Chondrocyte (in vitro differentiated cells): ENCODE results near the gene TTC3. TPM values are rescaled to one million over a fixed set of nuclear protein-coding genes. Genes with fewer than 3 reads are reported as not detected.

Source experiments
- DNase-seq: peaks from one replicate; pipeline ENCODE4 v3.0.0; 2021; ENCODE audit warnings: mixed read lengths, low spot score
- H3K27ac Mint-ChIP-seq: one replicate; pipeline ENCODE4 v1.8.0; 2021; ENCODE audit warnings: mild to moderate bottlenecking, moderate library complexity, mixed read lengths; ENCODE audit not compliant: unreplicated experiment
- H3K27me3 Mint-ChIP-seq: 2 replicates; pipeline ENCODE4 v1.8.0; 2021; ENCODE audit warnings: low read depth, mixed read lengths
- H3K36me3 Mint-ChIP-seq: 2 replicates; pipeline ENCODE4 v1.8.0; 2021; ENCODE audit warnings: low read depth, mixed read lengths
- H3K4me1 Mint-ChIP-seq: 2 replicates; pipeline ENCODE4 v1.8.0; 2021; ENCODE audit warnings: low read depth, mild to moderate bottlenecking, mixed read lengths
- H3K4me3 Mint-ChIP-seq: one replicate; pipeline ENCODE4 v1.8.0; 2021; ENCODE audit warnings: mild to moderate bottlenecking, moderate library complexity, mixed read lengths; ENCODE audit not compliant: unreplicated experiment
- H3K9me3 Mint-ChIP-seq: 2 replicates; pipeline ENCODE4 v1.8.0; 2021; ENCODE audit warnings: low read depth, mixed read lengths
- total RNA-seq: library from RNA; stranded (reverse); gene quantifications from 3 replicates; pipeline ENCODE4 v1.2.1, GENCODE V29; 2021
- TF ChIP-seq, protein P1 (sequence below): fragments of 200-600 bp; sonication (generic); IDR thresholded peaks from 2 replicates; pipeline ENCODE4 v1.5.0; 2021; ENCODE audit warnings: antibody characterized with exemption, mild to moderate bottlenecking, moderate library complexity

The TTC3 gene
- total RNA-seq, 1 donor from 2014 or later = 258 TPM

GRCh38 chr21:37210130-37210529 lies 137.1 kb downstream of the TTC3 start:
- Mint-ChIP-seq H3K27me3 (no peaks in the 10 kb centered on the region), H3K27ac (no peak overlapping the region), H3K36me3 (peaks cover 3% of the 10 kb centered on the region), H3K9me3 (peaks cover 5% of the 10 kb centered on the region), H3K4me1 (peaks cover 26% of the 10 kb centered on the region), H3K4me3 (no peak overlapping the region)
- no peak for DNase-seq
- TF ChIP-seq, protein P1, sequence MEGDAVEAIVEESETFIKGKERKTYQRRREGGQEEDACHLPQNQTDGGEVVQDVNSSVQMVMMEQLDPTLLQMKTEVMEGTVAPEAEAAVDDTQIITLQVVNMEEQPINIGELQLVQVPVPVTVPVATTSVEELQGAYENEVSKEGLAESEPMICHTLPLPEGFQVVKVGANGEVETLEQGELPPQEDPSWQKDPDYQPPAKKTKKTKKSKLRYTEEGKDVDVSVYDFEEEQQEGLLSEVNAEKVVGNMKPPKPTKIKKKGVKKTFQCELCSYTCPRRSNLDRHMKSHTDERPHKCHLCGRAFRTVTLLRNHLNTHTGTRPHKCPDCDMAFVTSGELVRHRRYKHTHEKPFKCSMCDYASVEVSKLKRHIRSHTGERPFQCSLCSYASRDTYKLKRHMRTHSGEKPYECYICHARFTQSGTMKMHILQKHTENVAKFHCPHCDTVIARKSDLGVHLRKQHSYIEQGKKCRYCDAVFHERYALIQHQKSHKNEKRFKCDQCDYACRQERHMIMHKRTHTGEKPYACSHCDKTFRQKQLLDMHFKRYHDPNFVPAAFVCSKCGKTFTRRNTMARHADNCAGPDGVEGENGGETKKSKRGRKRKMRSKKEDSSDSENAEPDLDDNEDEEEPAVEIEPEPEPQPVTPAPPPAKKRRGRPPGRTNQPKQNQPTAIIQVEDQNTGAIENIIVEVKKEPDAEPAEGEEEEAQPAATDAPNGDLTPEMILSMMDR = no peak

GRCh38 chr21:37210799-37211198 lies 137.7 kb downstream of the TTC3 start:
- Mint-ChIP-seq H3K27ac (no peak overlapping the region), H3K4me3 (no peak overlapping the region), H3K36me3 (peaks cover 3% of the 10 kb centered on the region), H3K27me3 (no peaks in the 10 kb centered on the region), H3K9me3 (peaks cover 5% of the 10 kb centered on the region), H3K4me1 (peaks cover 26% of the 10 kb centered on the region)
- TF ChIP-seq, protein P1 = no peak
- no peak for DNase-seq

GRCh38 chr21:37214952-37215351 lies 141.9 kb downstream of the TTC3 start:
- peaks cover 5% of the 10 kb centered on the region for H3K9me3 Mint-ChIP-seq
- no peak overlapping the region for H3K27ac Mint-ChIP-seq
- H3K4me3 Mint-ChIP-seq = no peak overlapping the region
- no peak for DNase-seq
- no peaks in the 10 kb centered on the region for H3K27me3 Mint-ChIP-seq
- no peaks in the 10 kb centered on the region for H3K36me3 Mint-ChIP-seq
- H3K4me1 Mint-ChIP-seq = no peaks in the 10 kb centered on the region
- TF ChIP-seq, protein P1 = no peak

- no peaks in the 10 kb centered on the region for H3K9me3 Mint-ChIP-seq
- TF ChIP-seq, protein P1 = no peak
- H3K36me3 Mint-ChIP-seq = peaks cover 17% of the 10 kb centered on the region
- H3K4me1 Mint-ChIP-seq = peaks cover 6% of the 10 kb centered on the region
- no peak overlapping the region for H3K27ac Mint-ChIP-seq
- no peaks in the 10 kb centered on the region for H3K27me3 Mint-ChIP-seq
- no peak overlapping the region for H3K4me3 Mint-ChIP-seq
- no peak for DNase-seq
These were observed 146.8 kb downstream of the TTC3 start for GRCh38 chr21:37219761-37220432.

- peaks cover 22% of the 10 kb centered on the region for H3K36me3 Mint-ChIP-seq
- peak overlapping the region; percentile 68 for H3K4me3 Mint-ChIP-seq
- no peak overlapping the region for H3K27ac Mint-ChIP-seq
- H3K4me1 Mint-ChIP-seq = peaks cover 6% of the 10 kb centered on the region
- TF ChIP-seq, protein P1 = no peak
- H3K27me3 Mint-ChIP-seq = no peaks in the 10 kb centered on the region
- H3K9me3 Mint-ChIP-seq = no peaks in the 10 kb centered on the region
- DNase-seq = no peak
These were observed 147.5 kb downstream of the TTC3 start for GRCh38 chr21:37220433-37220980.
